ENCODE data around the gene ATF6B.
A peak's percentile ranks its signal among the peaks of the same experiment; 100 is the strongest.

The ATF6B gene

DNA sequence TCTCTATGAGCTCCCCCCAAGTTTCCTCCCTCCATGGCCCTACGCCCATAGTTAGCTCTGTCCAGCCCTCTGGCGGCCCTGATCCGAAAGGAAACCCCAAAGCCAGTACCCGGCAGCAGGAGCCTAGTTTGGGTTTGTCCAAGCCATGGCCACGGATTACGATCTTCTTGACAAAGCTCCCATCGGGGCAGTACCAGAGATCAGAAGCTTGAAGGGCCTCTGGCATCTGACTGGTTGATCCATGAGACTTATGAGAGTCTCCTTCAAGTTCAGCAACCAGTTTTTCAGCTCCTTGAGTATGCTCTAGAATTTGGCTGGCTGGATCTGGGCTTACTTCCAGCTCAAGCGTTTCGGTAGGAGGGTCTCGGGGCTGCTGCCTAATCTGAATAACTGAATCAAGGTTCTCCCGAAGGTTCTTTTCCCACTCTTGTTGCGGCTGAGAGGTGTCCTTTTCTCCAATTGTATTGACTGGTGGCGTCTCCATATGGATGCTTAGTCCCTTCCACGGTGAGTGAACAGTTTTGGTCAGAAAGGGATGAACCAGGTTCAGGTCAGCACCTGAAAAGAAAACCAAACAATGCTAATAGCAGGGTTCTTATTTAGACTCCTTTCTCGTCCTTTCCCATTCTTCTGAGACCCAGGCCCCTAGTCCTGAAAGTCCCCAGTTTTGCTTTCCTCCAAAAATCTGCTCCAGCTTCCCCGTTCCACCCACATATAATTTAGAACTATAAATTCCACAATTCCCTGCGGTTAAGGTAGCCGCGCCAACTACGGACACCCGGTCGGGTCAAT lies 1.4 kb upstream of the ATF6B start:
- Mint-ChIP-seq H3K4me1 (peaks cover 20 to 51% of the 10 kb centered on the region in 2 donors), H3K4me3 (peak overlapping the region; percentile 91 to 99)

DNA sequence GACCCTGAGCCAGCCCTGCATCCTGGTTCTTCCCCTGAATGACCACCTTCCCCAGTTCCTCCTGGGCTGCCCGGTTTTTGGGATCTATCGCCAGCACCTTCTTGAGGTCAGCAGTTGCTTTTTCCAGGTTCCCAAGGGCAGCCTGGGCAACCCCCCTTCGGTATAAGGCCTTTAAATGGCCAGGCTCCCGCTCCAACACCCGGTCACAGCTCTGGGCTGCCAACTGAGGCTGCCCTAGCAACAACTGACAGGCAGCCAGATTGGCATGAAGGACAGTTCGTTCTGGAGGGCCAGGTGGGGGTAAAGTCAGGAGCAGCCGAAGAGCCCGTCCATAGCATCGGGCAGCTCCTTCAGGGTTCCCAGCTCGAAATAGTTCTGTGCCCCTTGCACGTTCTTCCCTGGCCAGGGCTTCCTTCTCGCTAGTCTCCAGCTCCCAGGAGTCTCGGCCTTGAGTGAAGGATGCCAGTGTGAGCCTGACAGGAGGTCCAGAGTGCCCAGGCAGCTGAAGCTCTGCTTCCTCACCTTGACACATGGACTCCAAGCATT lies 778 bp upstream of the ATF6B start:
- no peak for ATAC-seq (replicated peaks)

More for the DNA sequence above, 1.4 kb upstream of the ATF6B start:
- peak overlapping the region; percentile 95 for H3K27ac Mint-ChIP-seq
- no peak for DNase-seq
- H3K9me3 Mint-ChIP-seq: no peaks in the 10 kb centered on the region
- peaks cover 16 to 20% of the 10 kb centered on the region in 2 donors for H3K36me3 Mint-ChIP-seq
- no peak for ATAC-seq (replicated peaks)
- H3K27me3 Mint-ChIP-seq: peaks cover 4 to 8% of the 10 kb centered on the region in 2 donors

GRCh38 chr6:32127409-32127716 lies 683 bp downstream of the ATF6B start:
- ATAC-seq (replicated peaks) (no peak), DNase-seq (no peak)
- no peaks in the 10 kb centered on the region for H3K9me3 Mint-ChIP-seq
- no peaks in the 10 kb centered on the region for H3K27me3 Mint-ChIP-seq
- H3K27ac Mint-ChIP-seq: peak overlapping the region; percentile 99
- peaks cover 24 to 29% of the 10 kb centered on the region in 2 donors for H3K36me3 Mint-ChIP-seq
- peak overlapping the region; percentile 98 to 99 for H3K4me3 Mint-ChIP-seq
- peaks cover 24 to 63% of the 10 kb centered on the region in 2 donors for H3K4me1 Mint-ChIP-seq

More for the DNA sequence above, 778 bp upstream of the ATF6B start:
- peaks cover 22 to 26% of the 10 kb centered on the region in 2 donors for H3K36me3 Mint-ChIP-seq
- peaks cover under 1 to 5% of the 10 kb centered on the region in 2 donors for H3K27me3 Mint-ChIP-seq
- H3K9me3 Mint-ChIP-seq: no peaks in the 10 kb centered on the region
- peak overlapping the region; percentile 99 for H3K27ac Mint-ChIP-seq
- DNase-seq: no peak
- H3K4me3 Mint-ChIP-seq: peak overlapping the region; percentile 98 to 99
- H3K4me1 Mint-ChIP-seq: peaks cover 24 to 58% of the 10 kb centered on the region in 2 donors

- H3K4me1 Mint-ChIP-seq: peaks cover 24 to 63% of the 10 kb centered on the region in 2 donors
- DNase-seq (no peak), ATAC-seq (replicated peaks) (no peak)
- no peaks in the 10 kb centered on the region for H3K27me3 Mint-ChIP-seq
- H3K27ac Mint-ChIP-seq: peak overlapping the region; percentile 99
- H3K9me3 Mint-ChIP-seq: no peaks in the 10 kb centered on the region
- peaks cover 28 to 32% of the 10 kb centered on the region in 2 donors for H3K36me3 Mint-ChIP-seq
- peak overlapping the region; percentile 98 to 99 for H3K4me3 Mint-ChIP-seq
Observed at GRCh38 chr6:32126880-32127279, 1.2 kb downstream of the ATF6B start.

DNA sequence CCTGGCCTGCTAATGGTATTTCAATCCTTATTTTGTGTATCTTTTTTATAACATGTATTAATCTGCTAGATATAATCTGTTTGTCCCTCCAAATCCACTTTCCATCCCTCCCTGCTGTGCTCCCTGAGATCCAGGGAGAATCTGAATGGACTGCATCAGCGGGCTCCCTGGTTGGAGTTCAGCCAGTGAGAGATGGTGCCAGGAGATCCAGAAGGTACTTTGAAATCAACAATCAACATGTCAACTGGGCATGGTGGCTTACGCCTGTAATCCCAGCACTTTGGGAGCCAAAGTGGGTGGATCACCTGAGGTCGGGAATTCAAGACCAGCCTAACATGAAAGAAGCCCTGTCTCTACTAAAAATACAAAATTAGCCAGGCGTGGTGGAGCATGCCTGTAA lies 4.4 kb downstream of the ATF6B start:
- DNase-seq (no peak), ATAC-seq (replicated peaks) (no peak)
- no peaks in the 10 kb centered on the region for H3K27me3 Mint-ChIP-seq
- H3K36me3 Mint-ChIP-seq: peaks cover 54 to 55% of the 10 kb centered on the region in 2 donors
- H3K4me1 Mint-ChIP-seq: peaks cover 24 to 54% of the 10 kb centered on the region in 2 donors
- H3K9me3 Mint-ChIP-seq: no peaks in the 10 kb centered on the region
- H3K27ac Mint-ChIP-seq: no peak overlapping the region
- no peak overlapping the region for H3K4me3 Mint-ChIP-seq

DNA sequence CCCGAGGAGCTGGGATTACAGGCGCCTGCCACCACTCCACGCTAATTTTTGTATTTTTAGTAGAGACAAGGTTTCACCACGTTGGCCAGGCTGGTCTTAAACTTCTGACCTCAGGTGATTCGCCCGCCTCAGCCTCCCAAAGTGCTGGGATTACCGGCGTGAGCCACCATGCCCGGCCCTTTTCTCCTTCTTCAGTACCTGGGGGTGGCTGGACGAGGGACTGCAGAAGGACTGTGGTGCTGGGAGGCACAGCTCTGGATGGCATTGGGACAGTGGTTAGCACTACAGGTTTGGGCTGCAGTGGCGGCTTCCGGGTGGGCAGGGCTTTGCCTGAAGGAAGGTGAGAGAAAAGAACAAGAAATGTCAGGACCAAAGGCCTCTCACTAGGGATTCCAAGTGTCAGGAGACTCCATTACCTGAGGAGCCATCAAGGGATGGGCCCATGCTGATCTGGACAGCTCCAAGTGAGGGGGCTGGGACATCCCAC lies 7.4 kb downstream of the ATF6B start:
- H3K27ac Mint-ChIP-seq: no peak overlapping the region
- H3K36me3 Mint-ChIP-seq: peaks cover 51 to 61% of the 10 kb centered on the region in 2 donors
- ATAC-seq (replicated peaks) (no peak), DNase-seq (no peak)
- no peaks in the 10 kb centered on the region for H3K9me3 Mint-ChIP-seq
- peaks cover 16 to 36% of the 10 kb centered on the region in 2 donors for H3K4me1 Mint-ChIP-seq
- H3K4me3 Mint-ChIP-seq: no peak overlapping the region
- H3K27me3 Mint-ChIP-seq: no peaks in the 10 kb centered on the region

- peaks cover 53 to 65% of the 10 kb centered on the region in 2 donors for H3K36me3 Mint-ChIP-seq
- no peaks in the 10 kb centered on the region for H3K9me3 Mint-ChIP-seq
- no peaks in the 10 kb centered on the region for H3K27me3 Mint-ChIP-seq
- peak; percentile 93 to 95 for ATAC-seq (replicated peaks)
- H3K27ac Mint-ChIP-seq: no peak overlapping the region
- peaks cover 16 to 27% of the 10 kb centered on the region in 2 donors for H3K4me1 Mint-ChIP-seq
- H3K4me3 Mint-ChIP-seq: no peak overlapping the region
- DNase-seq: peak; percentile 51
Observed at GRCh38 chr6:32118782-32119628, 9.0 kb downstream of the ATF6B start.

DNA sequence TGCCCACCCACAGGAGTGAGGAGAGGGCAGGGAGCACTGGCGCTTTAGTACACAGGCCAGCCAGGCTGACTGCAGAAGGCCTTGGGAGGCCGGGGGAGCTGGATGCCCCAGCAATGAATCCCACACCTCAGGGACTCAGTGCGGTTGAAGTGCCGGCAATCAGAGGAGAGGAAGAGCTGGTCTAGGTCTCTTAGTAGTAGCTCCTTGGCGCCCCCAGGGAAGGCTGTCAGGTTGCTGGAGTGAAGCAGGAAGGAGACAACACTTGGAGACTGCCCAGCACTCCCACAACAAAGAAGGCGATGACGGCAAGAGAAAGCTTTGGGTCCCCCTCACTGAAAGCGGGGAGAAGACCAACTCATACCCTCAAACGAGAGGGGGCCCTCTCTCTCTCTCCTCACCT lies 10.6 kb downstream of the ATF6B start:
- no peak overlapping the region for H3K27ac Mint-ChIP-seq
- no peak for DNase-seq
- ATAC-seq (replicated peaks): no peak
- no peaks in the 10 kb centered on the region for H3K9me3 Mint-ChIP-seq
- no peaks in the 10 kb centered on the region for H3K27me3 Mint-ChIP-seq
- H3K4me3 Mint-ChIP-seq: no peak overlapping the region
- peaks cover 51 to 74% of the 10 kb centered on the region in 2 donors for H3K36me3 Mint-ChIP-seq
- peaks cover 20 to 29% of the 10 kb centered on the region in 2 donors for H3K4me1 Mint-ChIP-seq

- H3K27ac Mint-ChIP-seq: no peak overlapping the region
- H3K4me1 Mint-ChIP-seq: peaks cover 20 to 29% of the 10 kb centered on the region in 2 donors
- no peaks in the 10 kb centered on the region for H3K27me3 Mint-ChIP-seq
- no peaks in the 10 kb centered on the region for H3K9me3 Mint-ChIP-seq
- H3K36me3 Mint-ChIP-seq: peaks cover 46 to 75% of the 10 kb centered on the region in 2 donors
- ATAC-seq (replicated peaks): peak; percentile 41 to 52
- no peak overlapping the region for H3K4me3 Mint-ChIP-seq
- no peak for DNase-seq
Observed at GRCh38 chr6:32116674-32117073, 11.4 kb downstream of the ATF6B start.

GRCh38 chr6:32115623-32116022 lies 12.4 kb downstream of the ATF6B start:
- peaks cover 43 to 75% of the 10 kb centered on the region in 2 donors for H3K36me3 Mint-ChIP-seq

GRCh38 chr6:32114796-32115195 lies 13.2 kb downstream of the ATF6B start:
- Mint-ChIP-seq H3K4me1 (peaks cover 22 to 32% of the 10 kb centered on the region in 2 donors), H3K27ac (no peak overlapping the region), H3K36me3 (peaks cover 38 to 70% of the 10 kb centered on the region in 2 donors), H3K4me3 (no peak overlapping the region), H3K27me3 (peaks cover 0 to under 1% of the 10 kb centered on the region in 2 donors), H3K9me3 (no peaks in the 10 kb centered on the region)
- DNase-seq (no peak), ATAC-seq (replicated peaks) (no peak)

More at GRCh38 chr6:32115623-32116022, 12.4 kb downstream of the ATF6B start:
- Mint-ChIP-seq H3K27me3 (no peaks in the 10 kb centered on the region), H3K27ac (peak overlapping the region; percentile 2), H3K4me3 (no peak overlapping the region), H3K9me3 (no peaks in the 10 kb centered on the region), H3K4me1 (peaks cover 20 to 29% of the 10 kb centered on the region in 2 donors)
- no peak for ATAC-seq (replicated peaks)
- no peak for DNase-seq

DNA sequence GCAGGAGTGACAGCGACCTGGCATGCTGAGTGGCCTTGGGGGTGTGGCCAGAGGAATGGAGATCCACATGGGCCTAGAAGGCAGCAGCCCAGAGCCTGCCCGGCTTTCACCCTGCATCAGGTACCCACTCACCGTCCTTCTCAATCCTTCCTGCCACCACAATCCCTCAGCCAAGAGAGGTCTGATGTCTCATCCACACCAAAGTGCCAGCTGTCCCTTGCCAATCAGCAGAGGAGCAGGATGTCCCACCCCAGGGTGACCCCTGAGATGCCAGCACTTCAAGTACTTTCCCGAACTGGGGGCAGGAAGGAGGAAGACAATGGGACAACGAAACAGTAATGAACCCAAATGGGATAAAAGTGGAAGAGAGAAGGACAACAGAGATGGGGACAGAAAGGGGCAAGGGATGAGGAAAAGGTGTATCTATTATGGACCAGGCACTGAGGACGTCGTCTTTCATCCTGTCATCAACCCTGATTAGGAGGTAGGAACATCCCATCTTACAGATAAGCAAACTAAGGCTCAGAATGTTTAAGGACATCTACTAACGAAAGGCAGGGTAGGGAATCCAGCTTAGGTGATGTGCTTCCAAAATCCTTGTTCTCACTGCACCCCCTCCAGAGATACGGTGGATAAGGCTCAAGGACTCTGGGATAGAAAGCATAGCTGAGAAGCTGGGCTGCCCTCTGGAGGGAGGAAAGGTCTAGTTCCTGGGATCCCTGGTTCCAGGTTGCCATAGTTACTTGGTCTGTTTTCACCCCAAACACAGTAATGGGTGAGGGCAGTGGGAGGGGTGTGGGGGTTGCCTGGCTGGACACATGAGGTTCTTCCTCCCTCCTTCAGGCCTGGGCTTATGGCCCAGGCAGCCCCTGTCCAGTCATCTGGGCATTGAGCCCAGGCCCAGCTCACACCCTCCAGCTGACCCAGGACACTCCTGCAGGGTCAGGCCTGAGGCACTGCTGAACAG lies 14.4 kb downstream of the ATF6B start:
- ATAC-seq (replicated peaks): peak in 1 of 2 donors; percentile 32

DNA sequence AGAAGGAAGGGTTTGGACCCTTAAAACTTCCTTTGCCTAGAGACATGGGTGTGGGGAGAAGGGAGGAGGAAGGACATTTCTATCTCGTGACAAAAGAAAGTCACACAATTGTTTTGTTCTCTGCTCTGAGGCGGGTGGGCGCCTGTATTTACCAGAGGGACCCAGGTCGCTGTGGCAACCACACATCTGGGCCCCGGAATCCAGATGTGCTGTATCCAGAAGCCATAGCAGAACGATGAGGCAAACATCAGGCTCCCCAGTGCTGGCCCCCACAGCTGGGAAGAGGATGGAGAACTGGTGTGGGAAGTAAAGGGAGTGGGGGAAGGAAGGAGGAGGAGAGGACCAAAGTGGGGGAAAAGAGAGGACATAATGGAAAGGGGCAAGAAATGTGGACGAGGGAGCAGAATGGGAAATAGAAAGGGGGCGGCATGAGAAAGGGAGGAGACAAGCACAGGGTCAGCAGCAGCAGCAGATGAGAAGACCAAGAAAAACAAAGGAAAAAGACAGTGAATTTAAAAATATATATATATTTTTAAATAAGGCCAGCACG lies 15.5 kb downstream of the ATF6B start:
- ATAC-seq (replicated peaks): no peak
- Mint-ChIP-seq H3K27me3 (peaks cover 16 to 20% of the 10 kb centered on the region in 2 donors), H3K27ac (no peak overlapping the region), H3K9me3 (no peaks in the 10 kb centered on the region), H3K4me1 (peaks cover 29 to 41% of the 10 kb centered on the region in 2 donors), H3K36me3 (peaks cover 28 to 53% of the 10 kb centered on the region in 2 donors), H3K4me3 (no peak overlapping the region)
- DNase-seq: no peak

More for the DNA sequence above, 14.4 kb downstream of the ATF6B start:
- Mint-ChIP-seq H3K4me3 (no peak overlapping the region), H3K4me1 (peaks cover 24 to 31% of the 10 kb centered on the region in 2 donors), H3K36me3 (peaks cover 29 to 58% of the 10 kb centered on the region in 2 donors), H3K27me3 (peaks cover 5 to 9% of the 10 kb centered on the region in 2 donors), H3K9me3 (no peaks in the 10 kb centered on the region), H3K27ac (no peak overlapping the region)
- DNase-seq: no peak
